GM12872 (cell line): ENCODE measurements around the gene FBLN2.

Experiments used
- CTCF ChIP-seq: IDR thresholded peaks from 3 replicates; pipeline ENCODE4 v1.5.1; 2011; ENCODE audit warnings: low read depth, mild to moderate bottlenecking, low read length, moderate library complexity; ENCODE audit not compliant: insufficient read depth

Gene FBLN2

GRCh38 chr3:13540297-13540995, 8.5 kb upstream of the FBLN2 start:
- TF ChIP-seq CTCF: no peak

- TF ChIP-seq CTCF: no peak
These were observed 7.2 kb upstream of the FBLN2 start for GRCh38 chr3:13541691-13542090.

GRCh38 chr3:13542142-13542541, 6.8 kb upstream of the FBLN2 start:
- no peak for TF ChIP-seq CTCF

- TF ChIP-seq CTCF: no peak
These were observed 5.7 kb upstream of the FBLN2 start for GRCh38 chr3:13543253-13543652.

- no peak for TF ChIP-seq CTCF
These were observed 4.6 kb upstream of the FBLN2 start for GRCh38 chr3:13544293-13544831.

GRCh38 chr3:13544951-13545651, 3.8 kb upstream of the FBLN2 start:
- TF ChIP-seq CTCF: no peak

- TF ChIP-seq CTCF: no peak
These were observed 2.9 kb upstream of the FBLN2 start for GRCh38 chr3:13545952-13546454.
